HepG2 (cell line): ENCODE data around the gene NOTUM. TPM values are rescaled to one million over a fixed set of nuclear protein-coding genes. Genes with fewer than 3 reads are reported as not detected.
A peak's percentile ranks its signal among the peaks of the same experiment; 100 is the strongest.

Experiments
- CBFB ChIP-seq: sonication (generic); formaldehyde crosslinking; IDR thresholded peaks from 2 replicates; pipeline ENCODE4 v1.4.0; 2020; ENCODE audit warnings: missing genetic modification reagents
- CREB1 ChIP-seq, 2 experiments: fragments of 450-650 bp in 1 of 2; IDR thresholded peaks; 2 replicates each; pipeline ENCODE4 v1.6.1; 2016 to 2017; ENCODE audit warnings: control low read depth in 1 of 2, mild to moderate bottlenecking in 1 of 2, missing compliant biosample characterization in 1 of 2, missing genetic modification characterization in 1 of 2
- EEA1 ChIP-seq: sonication (generic); formaldehyde crosslinking; IDR thresholded peaks from 2 replicates; pipeline ENCODE4 v1.5.1; 2020; ENCODE audit warnings: mild to moderate bottlenecking, missing genetic modification reagents, borderline replicate concordance
- KLF16 ChIP-seq, 2 experiments: sonication (generic) in 1 of 2; formaldehyde crosslinking in 1 of 2; IDR thresholded peaks; 2 replicates each; pipeline versions ENCODE4 v1.6.1 to v1.8.0; 2016 to 2023; ENCODE audit warnings: missing genetic modification reagents in 2 of 2, missing compliant biosample characterization in 1 of 2
- KLF6 ChIP-seq: IDR thresholded peaks from 2 replicates; pipeline ENCODE4 v1.8.0; 2016; ENCODE audit warnings: missing biosample characterization, missing genetic modification reagents
- MTF1 ChIP-seq: sonication (generic); formaldehyde crosslinking; IDR thresholded peaks from 2 replicates; pipeline ENCODE4 v1.5.0; 2020; ENCODE audit warnings: missing genetic modification reagents
- MYNN ChIP-seq: sonication (generic); formaldehyde crosslinking; IDR thresholded peaks from 2 replicates; pipeline ENCODE4 v1.4.0; 2020; ENCODE audit warnings: mild to moderate bottlenecking, low read depth, missing genetic modification reagents
- NFRKB ChIP-seq: fragments of 450-650 bp; IDR thresholded peaks from 2 replicates; pipeline ENCODE4 v1.6.1; 2017
- PHF21A ChIP-seq: sonication (generic); formaldehyde crosslinking; IDR thresholded peaks from 2 replicates; pipeline ENCODE4 v1.5.0; 2020; ENCODE audit warnings: mild to moderate bottlenecking, missing genetic modification reagents
- RARG ChIP-seq: sonication (generic); formaldehyde crosslinking; IDR thresholded peaks from 2 replicates; pipeline ENCODE4 v1.4.0; 2020; ENCODE audit warnings: low read depth, mild to moderate bottlenecking, missing genetic modification reagents
- REXO4 ChIP-seq: sonication (generic); formaldehyde crosslinking; IDR thresholded peaks from 2 replicates; pipeline ENCODE4 v1.8.0; 2022; ENCODE audit warnings: missing genetic modification reagents, mild to moderate bottlenecking, borderline replicate concordance
- RXRA ChIP-seq: sonication (generic); formaldehyde crosslinking; IDR thresholded peaks from 2 replicates; pipeline ENCODE4 v1.5.1; 2020; ENCODE audit warnings: missing genetic modification reagents
- SKI ChIP-seq: fragments of 450-650 bp; IDR thresholded peaks from one replicate; pipeline ENCODE4 v1.6.1; 2018; ENCODE audit warnings: mild to moderate bottlenecking; ENCODE audit not compliant: partially characterized antibody
- TBX2 ChIP-seq: sonication (generic); formaldehyde crosslinking; IDR thresholded peaks from 2 replicates; pipeline ENCODE4 v1.5.0; 2020; ENCODE audit warnings: missing genetic modification reagents, mild to moderate bottlenecking, borderline replicate concordance
- TEAD2 ChIP-seq: sonication (generic); formaldehyde crosslinking; IDR thresholded peaks from 2 replicates; pipeline ENCODE4 v1.9.0; 2021; ENCODE audit warnings: missing genetic modification reagents
- TOE1 ChIP-seq: sonication (generic); formaldehyde crosslinking; IDR thresholded peaks from 2 replicates; pipeline ENCODE4 v1.4.0; 2020; ENCODE audit warnings: mild to moderate bottlenecking, missing genetic modification reagents
- YEATS4 ChIP-seq: sonication (generic); formaldehyde crosslinking; IDR thresholded peaks from 2 replicates; pipeline ENCODE4 v1.4.0; 2020; ENCODE audit warnings: missing genetic modification reagents, borderline replicate concordance
- ZC3H13 ChIP-seq: sonication (generic); formaldehyde crosslinking; IDR thresholded peaks from 2 replicates; pipeline ENCODE4 v1.8.1; 2023; ENCODE audit warnings: mild to moderate bottlenecking, missing genetic modification reagents, moderate library complexity
- ZNF274 ChIP-seq: sonication (generic); formaldehyde crosslinking; IDR thresholded peaks from 2 replicates; pipeline ENCODE4 v1.5.1; 2020; ENCODE audit warnings: mild to moderate bottlenecking, missing genetic modification reagents
- ZNF780A ChIP-seq: sonication (generic); formaldehyde crosslinking; IDR thresholded peaks from 2 replicates; pipeline ENCODE4 v1.8.0; 2022; ENCODE audit warnings: mild to moderate bottlenecking, missing genetic modification reagents, moderate library complexity
- polyA plus RNA-seq, 8 experiments: library from polyadenylated mRNA; depleted of rRNA in 3 of 8; stranded (reverse) in 7 of 8; unstranded in 1 of 8; fragments of >200 nt; fragmentation: Illumina TruSeq in 4 of 8; extraction: Trizol in 4 of 8; gene quantifications; 2 replicates each; pipeline versions ENCODE4 v1.2.1 to v1.2.3, GENCODE V29; 2011 to 2016; ENCODE audit warnings: low read depth in 4 of 8, missing spikeins in 1 of 8, mixed read lengths in 1 of 8; ENCODE audit not compliant: insufficient read depth in 1 of 8
- total RNA-seq, 5 experiments: library from RNA; depleted of rRNA; stranded (reverse); fragments of >200 nt; fragmentation: Illumina TruSeq; extraction: Trizol; gene quantifications; 2 replicates each; pipeline ENCODE4 v1.2.3, GENCODE V29; 2016; ENCODE audit warnings: low read depth in 1 of 5
- TF ChIP-seq, protein P1 (sequence below): sonication (generic); formaldehyde crosslinking; IDR thresholded peaks from 2 replicates; pipeline ENCODE4 v1.4.0; 2020; ENCODE audit warnings: missing genetic modification reagents
- TF ChIP-seq, protein P2 (sequence below): sonication (generic); formaldehyde crosslinking; IDR thresholded peaks from 2 replicates; pipeline ENCODE4 v1.4.0; 2020; ENCODE audit warnings: missing genetic modification reagents, borderline replicate concordance
- TF ChIP-seq, protein P3 (sequence below): sonication (generic); formaldehyde crosslinking; conservative IDR thresholded peaks from 2 replicates; pipeline ENCODE4 v1.8.1; 2023; ENCODE audit warnings: missing genetic modification reagents
- TF ChIP-seq, protein P4 (sequence below): sonication (generic); formaldehyde crosslinking; IDR thresholded peaks from 2 replicates; pipeline ENCODE4 v1.4.0; 2020; ENCODE audit warnings: missing genetic modification reagents

Gene NOTUM
- total and polyA plus RNA-seq, 2 of the 13 experiments (the other 11 are each of a cell fraction or from before 2014, with no cell fraction given) = 150 to 160 TPM

DNA sequence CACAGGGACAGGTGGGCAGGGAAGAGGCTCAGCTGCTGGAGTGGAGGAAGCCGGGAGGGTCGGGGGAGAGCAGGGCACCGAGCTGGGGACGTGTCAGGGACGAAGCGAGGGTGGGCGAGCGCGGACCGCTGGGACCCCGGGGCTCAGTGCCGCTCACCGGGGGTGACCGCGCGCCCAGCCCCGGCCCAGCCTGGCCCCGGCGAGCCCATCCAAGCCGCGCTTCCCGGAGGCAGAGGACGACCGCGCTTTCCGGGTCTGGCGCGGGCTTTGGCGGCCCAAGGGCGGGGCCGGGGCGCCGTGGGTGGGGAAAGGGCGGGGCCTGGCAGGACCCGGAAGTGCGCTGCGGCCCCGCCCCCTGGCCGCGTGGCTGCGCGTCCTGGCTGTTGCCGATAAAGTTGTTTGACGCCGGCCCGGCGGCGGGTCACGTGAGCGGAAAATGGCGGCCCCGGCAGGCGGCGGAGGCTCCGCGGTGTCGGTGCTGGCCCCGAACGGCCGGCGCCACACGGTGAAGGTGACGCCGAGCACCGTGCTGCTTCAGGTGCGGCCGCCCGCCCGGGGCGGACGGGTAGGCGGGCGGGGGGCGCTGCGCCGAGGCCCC, 16.3 kb upstream of the NOTUM start, which contains the start of gene ASPSCR1 (continued):
- TF ChIP-seq MYNN (CRISPR knock-in tag) = no peak
- TF ChIP-seq KLF6 (CRISPR knock-in tag) = peak; percentile 92; the same call in 1 of the 2 replicates
- TF ChIP-seq CBFB (CRISPR knock-in tag) = peak; percentile 88
- no peak; the same call in 1 of the 2 replicates for TF ChIP-seq ZNF274 (CRISPR knock-in tag)
- peak; percentile 99 for TF ChIP-seq YEATS4
- TF ChIP-seq RARG (CRISPR knock-in tag) = no peak; the same call in 1 of the 2 replicates
- TF ChIP-seq, protein P1, sequence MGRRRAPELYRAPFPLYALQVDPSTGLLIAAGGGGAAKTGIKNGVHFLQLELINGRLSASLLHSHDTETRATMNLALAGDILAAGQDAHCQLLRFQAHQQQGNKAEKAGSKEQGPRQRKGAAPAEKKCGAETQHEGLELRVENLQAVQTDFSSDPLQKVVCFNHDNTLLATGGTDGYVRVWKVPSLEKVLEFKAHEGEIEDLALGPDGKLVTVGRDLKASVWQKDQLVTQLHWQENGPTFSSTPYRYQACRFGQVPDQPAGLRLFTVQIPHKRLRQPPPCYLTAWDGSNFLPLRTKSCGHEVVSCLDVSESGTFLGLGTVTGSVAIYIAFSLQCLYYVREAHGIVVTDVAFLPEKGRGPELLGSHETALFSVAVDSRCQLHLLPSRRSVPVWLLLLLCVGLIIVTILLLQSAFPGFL (CRISPR knock-in tag) = no peak
- peak; percentile 91 for TF ChIP-seq SKI
- TF ChIP-seq, protein P2, sequence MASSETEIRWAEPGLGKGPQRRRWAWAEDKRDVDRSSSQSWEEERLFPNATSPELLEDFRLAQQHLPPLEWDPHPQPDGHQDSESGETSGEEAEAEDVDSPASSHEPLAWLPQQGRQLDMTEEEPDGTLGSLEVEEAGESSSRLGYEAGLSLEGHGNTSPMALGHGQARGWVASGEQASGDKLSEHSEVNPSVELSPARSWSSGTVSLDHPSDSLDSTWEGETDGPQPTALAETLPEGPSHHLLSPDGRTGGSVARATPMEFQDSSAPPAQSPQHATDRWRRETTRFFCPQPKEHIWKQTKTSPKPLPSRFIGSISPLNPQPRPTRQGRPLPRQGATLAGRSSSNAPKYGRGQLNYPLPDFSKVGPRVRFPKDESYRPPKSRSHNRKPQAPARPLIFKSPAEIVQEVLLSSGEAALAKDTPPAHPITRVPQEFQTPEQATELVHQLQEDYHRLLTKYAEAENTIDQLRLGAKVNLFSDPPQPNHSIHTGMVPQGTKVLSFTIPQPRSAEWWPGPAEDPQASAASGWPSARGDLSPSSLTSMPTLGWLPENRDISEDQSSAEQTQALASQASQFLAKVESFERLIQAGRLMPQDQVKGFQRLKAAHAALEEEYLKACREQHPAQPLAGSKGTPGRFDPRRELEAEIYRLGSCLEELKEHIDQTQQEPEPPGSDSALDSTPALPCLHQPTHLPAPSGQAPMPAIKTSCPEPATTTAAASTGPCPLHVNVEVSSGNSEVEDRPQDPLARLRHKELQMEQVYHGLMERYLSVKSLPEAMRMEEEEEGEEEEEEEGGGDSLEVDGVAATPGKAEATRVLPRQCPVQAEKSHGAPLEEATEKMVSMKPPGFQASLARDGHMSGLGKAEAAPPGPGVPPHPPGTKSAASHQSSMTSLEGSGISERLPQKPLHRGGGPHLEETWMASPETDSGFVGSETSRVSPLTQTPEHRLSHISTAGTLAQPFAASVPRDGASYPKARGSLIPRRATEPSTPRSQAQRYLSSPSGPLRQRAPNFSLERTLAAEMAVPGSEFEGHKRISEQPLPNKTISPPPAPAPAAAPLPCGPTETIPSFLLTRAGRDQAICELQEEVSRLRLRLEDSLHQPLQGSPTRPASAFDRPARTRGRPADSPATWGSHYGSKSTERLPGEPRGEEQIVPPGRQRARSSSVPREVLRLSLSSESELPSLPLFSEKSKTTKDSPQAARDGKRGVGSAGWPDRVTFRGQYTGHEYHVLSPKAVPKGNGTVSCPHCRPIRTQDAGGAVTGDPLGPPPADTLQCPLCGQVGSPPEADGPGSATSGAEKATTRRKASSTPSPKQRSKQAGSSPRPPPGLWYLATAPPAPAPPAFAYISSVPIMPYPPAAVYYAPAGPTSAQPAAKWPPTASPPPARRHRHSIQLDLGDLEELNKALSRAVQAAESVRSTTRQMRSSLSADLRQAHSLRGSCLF = no peak
- TF ChIP-seq, protein P3, sequence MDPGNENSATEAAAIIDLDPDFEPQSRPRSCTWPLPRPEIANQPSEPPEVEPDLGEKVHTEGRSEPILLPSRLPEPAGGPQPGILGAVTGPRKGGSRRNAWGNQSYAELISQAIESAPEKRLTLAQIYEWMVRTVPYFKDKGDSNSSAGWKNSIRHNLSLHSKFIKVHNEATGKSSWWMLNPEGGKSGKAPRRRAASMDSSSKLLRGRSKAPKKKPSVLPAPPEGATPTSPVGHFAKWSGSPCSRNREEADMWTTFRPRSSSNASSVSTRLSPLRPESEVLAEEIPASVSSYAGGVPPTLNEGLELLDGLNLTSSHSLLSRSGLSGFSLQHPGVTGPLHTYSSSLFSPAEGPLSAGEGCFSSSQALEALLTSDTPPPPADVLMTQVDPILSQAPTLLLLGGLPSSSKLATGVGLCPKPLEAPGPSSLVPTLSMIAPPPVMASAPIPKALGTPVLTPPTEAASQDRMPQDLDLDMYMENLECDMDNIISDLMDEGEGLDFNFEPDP (CRISPR knock-in tag) = no peak
- TF ChIP-seq TOE1 (CRISPR knock-in tag) = no peak
- no peak for TF ChIP-seq ZNF780A (CRISPR knock-in tag)
- no peak for TF ChIP-seq PHF21A
- TF ChIP-seq MTF1 (CRISPR knock-in tag) = no peak
- TF ChIP-seq, protein P4, sequence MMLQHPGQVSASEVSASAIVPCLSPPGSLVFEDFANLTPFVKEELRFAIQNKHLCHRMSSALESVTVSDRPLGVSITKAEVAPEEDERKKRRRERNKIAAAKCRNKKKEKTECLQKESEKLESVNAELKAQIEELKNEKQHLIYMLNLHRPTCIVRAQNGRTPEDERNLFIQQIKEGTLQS = no peak; the same call in 1 of the 2 replicates
- TF ChIP-seq EEA1 (CRISPR knock-in tag) = 0 out of 2 replicates have a peak, but pooled peaks have one; percentile 7
- peak; percentile 83 for TF ChIP-seq CREB1 (IDR thresholded peaks at IDR 0.05)
- no peak for TF ChIP-seq CREB1 (CRISPR knock-in tag; IDR thresholded peaks at IDR 0.05)
- no peak for TF ChIP-seq ZC3H13
- TF ChIP-seq NFRKB = no peak
- no peak; the same call in 1 of the 2 replicates for TF ChIP-seq RXRA
- no peak; the same call in 1 of the 2 replicates for TF ChIP-seq TBX2 (CRISPR knock-in tag)
- no peak for TF ChIP-seq REXO4
- peak in 1 of 2 experiments; percentile 92; a peak in 2 of 4 replicates for TF ChIP-seq KLF16 (CRISPR knock-in tag; IDR thresholded peaks at IDR 0.05)
- no peak for TF ChIP-seq TEAD2
